ENCODE results near the gene CD38.
A peak's percentile ranks its signal among the peaks of the same experiment; 100 is the strongest.

Gene CD38

DNA sequence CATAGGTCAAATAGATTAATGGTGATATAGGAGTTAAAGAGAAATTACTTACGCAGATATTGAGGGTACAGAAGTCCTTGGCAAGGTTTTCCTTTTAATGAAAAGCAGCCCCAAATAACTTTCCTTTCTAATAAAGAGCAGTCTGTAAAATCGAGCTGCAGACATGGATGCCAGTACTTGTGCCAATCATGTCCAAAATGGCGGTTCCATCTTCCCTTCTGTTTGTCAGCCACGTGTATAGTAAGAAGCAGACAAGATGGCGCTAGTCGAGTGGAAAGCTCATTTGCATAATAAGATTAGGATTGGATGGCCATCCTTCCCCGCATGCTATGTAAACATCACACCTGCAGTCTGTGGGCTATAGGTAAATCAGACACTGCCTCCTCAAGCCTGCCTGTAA is 92.0 kb downstream of the CD38 start:
- no peak for DNase-seq

DNA sequence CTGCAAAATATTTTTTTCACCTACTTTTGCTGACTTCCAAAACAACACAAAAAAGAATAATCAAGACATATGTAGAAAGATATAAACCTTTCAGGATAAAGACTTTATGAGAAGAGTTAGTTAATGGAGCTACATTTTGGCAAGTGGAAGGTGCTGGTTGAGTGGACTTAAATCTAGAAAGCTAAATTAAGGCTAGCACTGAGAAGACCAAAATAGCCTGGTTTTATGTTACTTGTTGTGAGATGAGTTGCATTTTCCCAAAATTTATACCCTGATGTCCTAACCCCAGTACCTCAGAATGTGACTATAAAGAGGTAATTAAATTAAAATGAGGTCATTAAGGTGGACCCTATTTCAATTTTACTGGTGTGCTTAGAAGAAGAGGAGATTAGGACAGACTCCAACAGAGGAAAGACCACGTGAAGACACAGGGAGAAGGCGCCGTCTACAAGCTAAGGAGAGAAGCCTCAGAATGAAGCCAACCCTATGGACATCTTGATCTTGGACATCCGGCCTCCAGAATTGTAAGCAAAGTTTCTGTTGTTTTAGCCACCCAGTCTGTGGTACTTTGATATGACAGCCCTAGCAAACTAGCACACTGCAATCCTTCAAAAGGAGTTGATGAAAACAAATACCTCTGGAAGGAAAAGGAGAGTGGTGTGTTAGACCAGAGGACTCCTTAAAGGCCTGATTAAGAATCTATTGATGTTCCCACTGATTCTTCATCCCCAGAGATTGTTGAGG is 93.0 kb downstream of the CD38 start:
- no peak for DNase-seq

DNA sequence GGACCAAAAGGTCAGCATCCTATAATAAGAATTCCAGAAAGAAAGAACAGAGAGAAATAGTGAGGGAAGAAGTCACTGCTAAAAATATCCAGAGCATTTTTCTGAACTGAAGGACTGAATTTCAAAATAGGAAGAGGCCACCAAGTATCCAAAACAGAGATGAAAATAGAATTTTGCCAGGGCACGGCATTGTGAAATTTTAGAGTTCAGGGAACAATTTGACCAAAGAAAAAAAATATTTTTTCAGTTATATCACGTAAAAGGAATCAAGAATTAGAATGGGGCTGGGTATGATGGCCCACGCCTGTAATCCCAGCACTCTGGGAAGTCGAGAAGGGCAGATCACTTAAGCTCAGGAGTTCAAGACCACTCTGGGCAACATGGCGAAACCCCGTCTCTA is 95.0 kb downstream of the CD38 start:
- DNase-seq = no peak

DNA sequence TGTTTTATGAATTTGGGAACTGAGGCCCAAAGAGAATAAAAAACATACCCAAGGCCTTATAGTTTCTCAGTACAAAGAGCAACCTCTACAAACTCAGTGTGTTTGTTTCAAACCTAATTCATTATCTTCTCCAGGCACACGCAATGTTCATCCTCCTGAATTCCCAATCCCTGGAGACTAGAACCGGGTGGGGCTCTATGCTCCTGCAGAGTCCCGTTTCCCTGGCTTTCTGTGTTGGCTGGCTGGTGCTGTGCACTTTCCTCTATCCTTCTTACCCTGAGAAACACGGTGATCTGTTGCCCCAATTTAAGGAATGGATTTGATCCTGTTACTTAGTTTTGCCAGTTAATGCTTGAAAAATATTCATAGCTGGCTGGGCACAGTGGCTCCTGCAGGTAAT is 96.5 kb downstream of the CD38 start:
- DNase-seq = no peak

GRCh38 chr4:15875663-15876460 is 97.7 kb downstream of the CD38 start:
- no peak for DNase-seq

DNA sequence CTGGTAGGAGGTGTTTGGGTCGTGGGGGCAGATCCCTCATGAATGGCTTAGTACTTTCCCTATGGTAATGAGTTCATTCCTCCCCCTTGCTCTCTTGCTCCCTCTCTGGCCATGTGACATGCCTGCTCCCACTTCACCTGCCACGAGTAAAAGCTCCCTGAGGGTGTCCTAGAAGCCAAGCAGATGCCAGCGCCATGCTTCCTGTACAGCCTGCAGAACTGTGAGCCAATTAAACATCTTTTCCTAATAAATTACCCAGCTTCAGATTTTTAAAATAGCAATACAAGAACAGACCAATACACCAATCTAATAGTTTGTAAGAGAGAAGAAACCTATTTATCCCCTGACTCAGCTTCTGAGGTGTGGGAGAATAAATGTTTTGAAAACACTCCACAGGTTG is 99.9 kb downstream of the CD38 start:
- no peak for DNase-seq

DNA sequence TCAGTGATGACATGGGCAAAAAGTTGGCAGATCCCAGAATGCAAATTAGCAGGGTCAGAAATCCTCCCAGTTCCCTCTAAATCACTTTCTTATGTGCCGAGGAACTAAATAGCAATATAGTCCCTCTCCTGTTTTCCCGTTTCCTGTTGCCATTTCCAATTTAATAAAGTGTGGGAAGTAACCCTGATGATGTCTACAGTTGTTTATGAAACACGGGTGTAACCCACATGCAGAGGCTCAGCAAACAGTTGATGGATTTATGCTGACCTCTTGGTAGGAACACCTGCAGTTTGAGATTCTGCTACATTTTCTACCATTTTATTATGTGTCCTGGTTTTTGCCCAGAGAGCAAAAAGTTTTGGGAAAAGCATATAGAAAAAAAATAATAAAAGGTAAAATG is 103.7 kb downstream of the CD38 start:
- no peak for DNase-seq

GRCh38 chr4:15882675-15883086 is 104.6 kb downstream of the CD38 start:
- peak; percentile 21 for DNase-seq

DNA sequence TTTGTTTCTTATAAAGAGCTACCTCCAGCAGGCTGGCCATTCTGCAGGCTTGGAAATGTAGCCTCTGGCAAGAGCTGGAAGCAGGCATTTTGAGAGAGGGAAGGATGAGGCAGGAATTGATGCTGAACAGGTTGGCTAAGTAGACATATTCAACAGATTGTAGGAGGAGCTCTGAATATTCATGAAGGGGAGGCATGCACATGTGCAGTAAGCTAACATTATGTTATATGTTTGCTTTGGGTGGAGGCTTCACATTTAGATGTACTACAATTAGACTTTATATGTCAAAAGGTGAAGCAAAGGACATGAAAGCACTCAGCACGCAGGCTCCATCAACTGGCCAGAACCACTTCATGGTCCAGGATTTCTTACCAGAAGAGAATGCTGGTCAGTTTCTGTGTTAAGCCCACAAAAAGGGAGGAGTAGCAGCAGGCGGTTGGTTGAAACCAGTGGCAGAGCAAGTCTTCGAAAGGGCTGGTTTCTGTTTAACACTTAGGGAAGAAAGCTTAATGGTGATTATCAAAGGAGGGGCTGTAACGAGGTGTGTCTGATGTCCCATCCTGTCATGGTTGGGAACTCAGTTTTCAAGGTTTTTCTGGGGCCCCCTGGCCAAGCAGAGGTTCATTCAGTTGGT is 105.6 kb downstream of the CD38 start:
- no peak for DNase-seq

DNA sequence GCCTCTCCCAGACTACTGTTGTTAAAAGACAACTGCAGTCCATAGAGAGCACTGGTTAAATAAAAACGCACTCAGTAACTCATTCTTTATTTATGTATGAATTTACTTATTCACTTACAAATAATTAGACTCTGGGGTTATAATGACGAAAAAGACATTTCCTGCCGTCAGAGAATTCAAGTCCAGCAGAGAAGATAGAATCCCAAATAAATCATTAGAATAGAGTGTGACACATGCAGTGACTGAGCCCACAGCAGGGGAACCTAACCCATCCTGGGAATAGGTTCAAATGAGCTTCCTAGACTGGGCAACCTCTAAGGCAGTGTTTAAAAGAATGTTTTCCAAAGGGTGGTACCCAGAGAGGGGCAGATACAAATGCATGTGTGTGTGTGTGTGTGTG is 106.5 kb downstream of the CD38 start:
- DNase-seq = no peak

DNA sequence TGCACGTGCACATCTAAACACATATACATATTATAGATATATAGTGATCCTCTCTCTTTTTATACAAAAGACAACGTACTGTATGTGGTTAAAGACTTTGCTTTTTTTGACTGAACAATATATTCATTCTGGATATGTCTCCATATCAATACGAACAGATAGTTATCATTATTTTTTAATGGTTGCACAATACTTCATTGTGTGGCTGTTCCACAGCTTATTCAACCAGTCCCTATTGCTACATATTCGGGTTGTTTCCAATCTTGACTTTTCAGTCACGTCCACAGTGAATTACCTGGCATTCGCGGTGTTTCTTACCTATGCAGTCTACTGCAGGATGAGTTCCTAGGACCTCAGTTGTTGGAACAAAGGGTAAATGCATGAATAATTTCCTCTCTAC is 107.3 kb downstream of the CD38 start:
- DNase-seq = no peak

- DNase-seq = no peak
Measured at GRCh38 chr4:15888515-15888914, 110.4 kb downstream of the CD38 start.

- DNase-seq = no peak
Measured at GRCh38 chr4:15890246-15890829, 112.2 kb downstream of the CD38 start.

GRCh38 chr4:15891312-15891711 is 113.2 kb downstream of the CD38 start:
- DNase-seq = no peak

GRCh38 chr4:15893962-15894361 is 115.8 kb downstream of the CD38 start:
- DNase-seq = no peak

DNA sequence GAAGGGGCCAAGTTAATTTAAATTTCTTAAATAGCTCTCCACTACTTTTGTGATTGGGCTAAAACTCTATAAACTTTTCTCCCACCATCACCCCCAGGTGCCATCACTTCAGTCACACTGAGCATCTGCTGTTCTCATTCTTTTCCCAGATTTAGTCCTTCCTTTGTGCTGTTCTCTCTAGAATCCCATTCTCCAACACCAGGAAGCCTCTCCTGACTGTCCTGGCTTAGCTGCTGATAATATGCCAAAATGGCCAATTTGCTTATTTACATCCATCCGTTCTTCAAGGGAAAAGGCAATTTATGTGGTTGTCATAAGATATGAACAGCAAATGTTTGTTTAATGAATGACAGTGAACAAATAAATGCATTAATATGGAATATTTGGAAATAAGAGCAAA is 116.3 kb downstream of the CD38 start:
- DNase-seq = no peak

GRCh38 chr4:15894921-15895916 is 117.1 kb downstream of the CD38 start:
- no peak for DNase-seq

- DNase-seq = no peak
Measured at GRCh38 chr4:15897577-15897976, 119.4 kb downstream of the CD38 start.

GRCh38 chr4:15898902-15899301 is 120.8 kb downstream of the CD38 start:
- DNase-seq = no peak

DNA sequence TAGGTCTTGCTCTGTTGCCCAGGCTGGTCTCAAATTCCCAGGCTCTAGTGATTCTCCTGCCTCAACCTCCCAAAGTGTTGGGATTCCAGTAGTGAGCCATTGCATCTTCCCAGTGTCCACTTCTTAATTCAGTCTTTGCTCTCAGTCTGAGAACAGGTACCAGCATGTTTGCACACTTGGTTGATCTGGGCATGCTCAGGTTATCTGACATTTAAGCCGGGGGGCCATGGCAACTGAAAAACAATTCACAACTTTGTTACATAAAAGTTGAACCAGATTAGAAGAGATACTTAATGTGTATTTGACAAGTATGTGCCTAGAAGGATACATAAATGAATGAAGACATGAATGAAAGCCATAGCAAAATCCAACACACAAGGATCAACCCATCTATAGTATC is 121.4 kb downstream of the CD38 start:
- no peak for DNase-seq

DNA sequence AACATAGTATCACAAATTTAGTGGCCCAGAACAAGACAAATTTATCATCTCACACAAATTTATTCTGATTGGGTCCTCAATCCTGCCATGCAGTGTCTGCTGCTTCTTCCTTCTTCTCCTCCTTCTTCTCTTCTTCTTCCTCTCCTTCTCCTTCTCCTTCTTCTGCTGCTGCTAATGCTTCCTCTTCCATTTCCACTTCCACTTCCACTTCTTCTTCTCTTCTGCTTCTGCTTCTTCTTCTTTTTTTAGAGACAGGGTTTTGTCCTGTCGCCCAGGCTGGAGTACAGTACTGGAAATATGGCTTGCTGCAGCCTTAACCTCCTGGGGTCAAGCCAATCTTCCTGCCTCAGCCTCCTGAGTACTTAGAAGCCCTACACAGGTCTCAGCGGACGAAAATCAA is 122.9 kb downstream of the CD38 start:
- DNase-seq = no peak

DNA sequence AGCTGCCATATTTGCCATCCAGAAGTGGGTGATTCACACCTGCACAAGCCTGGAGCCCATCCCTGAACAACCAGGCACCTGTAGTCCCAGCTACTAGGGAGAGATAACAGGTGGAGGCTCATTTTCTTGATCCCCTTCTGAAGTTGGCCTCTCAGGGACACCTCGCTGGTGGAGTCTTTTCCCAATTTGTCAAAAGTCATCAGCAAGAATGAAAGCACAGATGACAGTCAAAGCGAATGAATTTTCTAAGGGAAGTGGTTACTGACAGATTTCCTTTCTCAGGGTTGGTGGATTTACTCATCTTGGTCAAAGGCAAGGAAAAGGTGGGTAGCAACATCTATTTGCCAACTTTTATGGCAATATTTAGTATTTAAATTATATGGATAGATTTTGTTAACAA is 123.9 kb downstream of the CD38 start:
- DNase-seq = no peak

All from activated gamma-delta T cell treated with Interleukin-2 at 50 U/mL for 16 hours (primary cell).